Glomerular endothelial cell (primary cell): ENCODE measurements around the gene SLC4A2. TPM values are rescaled to one million over a fixed set of nuclear protein-coding genes. Genes with fewer than 3 reads are reported as not detected.
"Not testable (repeated sequence)": the region's sequence is repeated elsewhere in the genome, so short reads cannot be mapped to it uniquely, and the experiment has no call there.

ENCODE experiments used
- DNase-seq: peaks from one replicate; pipeline ENCODE4 v3.0.0-alpha.2; 2011; ENCODE audit warnings: low read depth, low spot score; ENCODE audit errors: extremely low read depth
- total RNA-seq: library from RNA; depleted of rRNA; stranded (reverse); fragments of >200 nt; gene quantifications from 2 replicates; pipeline ENCODE4 v1.2.3, GENCODE V29; 2015

The SLC4A2 gene
- 114 and 175 TPM in 2 replicates for total RNA-seq

GRCh38 chr7:151059367-151060112, at the start of gene SLC4A2:
Gene SLC4A2, plus strand, starts transcription at chr7:151059589. Its CDS starts 2,399 bp downstream, at chr7:151061988.
- no peak for DNase-seq

GRCh38 chr7:151010037-151010306, 49.4 kb upstream of the SLC4A2 start:
- DNase-seq = no peak

GRCh38 chr7:151010307-151011096, 48.9 kb upstream of the SLC4A2 start:
- DNase-seq = no peak

- DNase-seq = no peak
Measured at GRCh38 chr7:151011097-151011409, 48.3 kb upstream of the SLC4A2 start.

GRCh38 chr7:151011616-151012015, 47.8 kb upstream of the SLC4A2 start:
- not testable (repeated sequence) for DNase-seq

- no peak for DNase-seq
Measured at GRCh38 chr7:151012031-151012692, 47.2 kb upstream of the SLC4A2 start.

- no peak for DNase-seq
Measured at GRCh38 chr7:151012911-151013347, 46.5 kb upstream of the SLC4A2 start.

- DNase-seq = no peak
Measured at GRCh38 chr7:151013356-151013732, 46.0 kb upstream of the SLC4A2 start.

GRCh38 chr7:151013733-151014497, 45.5 kb upstream of the SLC4A2 start:
- no peak for DNase-seq

GRCh38 chr7:151014950-151015349, 44.4 kb upstream of the SLC4A2 start:
- no peak for DNase-seq

- no peak for DNase-seq
Measured at GRCh38 chr7:151015967-151016366, 43.4 kb upstream of the SLC4A2 start.

- DNase-seq = no peak
Measured at GRCh38 chr7:151016505-151016904, 42.9 kb upstream of the SLC4A2 start.

- no peak for DNase-seq
Measured at GRCh38 chr7:151016942-151017341, 42.4 kb upstream of the SLC4A2 start.

GRCh38 chr7:151017370-151017952, 41.9 kb upstream of the SLC4A2 start:
- no peak for DNase-seq

- no peak for DNase-seq
Measured at GRCh38 chr7:151017953-151018420, 41.4 kb upstream of the SLC4A2 start.

- DNase-seq = no peak
Measured at GRCh38 chr7:151018421-151019129, 40.8 kb upstream of the SLC4A2 start.

- DNase-seq = no peak
Measured at GRCh38 chr7:151019130-151019447, 40.3 kb upstream of the SLC4A2 start.

GRCh38 chr7:151020231-151020630, 39.2 kb upstream of the SLC4A2 start:
- no peak for DNase-seq

GRCh38 chr7:151023232-151023631, 36.2 kb upstream of the SLC4A2 start:
- DNase-seq = no peak

GRCh38 chr7:151024435-151025056, 34.8 kb upstream of the SLC4A2 start, which contains the start of gene ATG9B:
Gene ATG9B, minus strand, starts transcription at chr7:151024494. Its CDS starts 71 bp downstream, at chr7:151024423.
- no peak for DNase-seq
